SH-SY5Y (cell line): ENCODE results near the gene TMEM63C.

Experiments used
- GATA2 ChIP-seq: IDR thresholded peaks from 2 replicates; pipeline ENCODE4 v1.6.1; 2011; ENCODE audit warnings: mild to moderate bottlenecking, low read depth, low read length
- GATA3 ChIP-seq: IDR thresholded peaks from 2 replicates; pipeline ENCODE4 v1.6.1; 2011; ENCODE audit warnings: low read depth, mild to moderate bottlenecking, low read length, moderate library complexity

GRCh38 chr14:77301103-77301502 lies 119.5 kb downstream of the TMEM63C start:
- TF ChIP-seq GATA3: no peak
- no peak for TF ChIP-seq GATA2
